HG03457 (cell line): Measurements from ENCODE around the gene SIRPG.
"Not testable (repeated sequence)": the region's sequence is repeated elsewhere in the genome, so short reads cannot be mapped to it uniquely, and the experiment has no call there.

Experiments used
- ATAC-seq: cut with Tn5 transposase; IDR thresholded peaks from one replicate; pipeline ENCODE4 v1.9.1; 2021; ENCODE audit warnings: moderate number of reproducible peaks; ENCODE audit not compliant: unreplicated experiment

The SIRPG gene

DNA sequence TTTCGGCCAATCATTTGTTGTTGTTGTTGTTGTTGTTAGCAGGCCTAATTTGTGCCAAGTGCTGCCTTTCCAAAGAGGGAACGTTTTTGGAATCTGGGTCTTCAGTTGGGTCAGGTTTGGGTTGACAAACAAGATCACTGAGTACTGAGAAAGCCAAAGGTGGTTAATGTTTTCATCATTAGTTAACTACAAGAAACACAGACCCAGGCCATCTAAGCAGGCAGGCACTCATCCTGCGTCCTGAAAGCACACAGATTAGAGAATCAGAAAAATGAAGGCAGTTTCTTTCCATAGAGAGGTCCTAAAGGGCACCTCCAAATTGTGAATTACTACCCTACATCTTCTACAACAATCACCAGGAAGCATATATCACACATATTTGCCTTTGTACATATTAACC is 15.1 kb upstream of the SIRPG start:
- ATAC-seq = no peak

DNA sequence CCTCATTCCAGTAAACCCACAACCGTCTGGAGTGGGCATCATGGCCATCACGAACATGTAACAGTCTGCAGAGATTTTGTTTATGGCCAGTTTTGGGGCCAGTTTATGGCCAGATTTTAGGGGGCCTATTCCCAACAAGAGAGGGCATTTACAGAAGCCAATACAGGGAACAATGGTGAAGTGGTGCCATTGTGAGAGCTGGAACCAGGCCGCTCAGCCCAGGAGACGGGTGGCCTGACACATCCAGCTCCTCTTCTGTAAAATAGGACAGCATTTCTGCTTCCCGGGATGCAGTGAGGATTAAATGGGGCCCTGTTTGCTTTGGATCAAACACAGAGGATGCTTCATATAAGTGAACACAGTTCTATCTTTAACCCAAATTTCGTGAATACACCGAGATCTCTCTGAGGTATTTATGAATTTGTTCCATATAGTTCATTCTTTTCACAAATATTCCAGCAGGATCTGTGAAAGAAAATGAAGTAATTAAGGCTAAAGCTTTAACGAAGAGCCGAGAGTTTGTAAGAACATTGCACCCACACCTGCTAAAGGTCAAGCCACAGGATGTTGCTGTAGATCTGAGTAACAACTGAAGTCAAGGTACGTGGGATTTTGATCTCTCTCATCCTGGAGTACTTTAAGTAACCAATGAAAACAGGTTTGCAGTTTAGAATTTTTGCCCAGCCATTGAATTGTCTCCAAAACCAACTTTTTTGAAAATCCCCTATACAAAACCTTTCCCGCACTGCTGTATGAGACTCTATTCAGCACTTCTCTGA is 14.5 kb upstream of the SIRPG start:
- ATAC-seq = no peak

DNA sequence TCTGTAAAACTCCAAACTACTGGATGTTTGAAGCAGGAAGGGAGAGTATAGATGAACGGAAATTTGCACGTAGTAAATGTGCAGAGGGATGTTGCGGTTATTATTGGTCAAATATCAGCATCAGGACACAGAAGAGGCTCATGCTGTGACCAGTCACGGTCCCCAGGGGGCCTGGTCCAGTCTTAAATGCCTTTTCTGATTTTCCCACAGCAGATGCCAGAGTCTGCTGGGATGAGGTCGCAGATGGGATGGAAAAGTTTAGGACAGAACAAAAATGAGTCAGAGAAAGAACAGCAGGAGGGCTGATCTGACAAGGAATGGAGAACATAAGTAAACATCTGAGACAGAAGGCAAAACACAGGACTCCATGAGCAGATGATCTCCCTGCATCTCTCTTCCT is 11.7 kb upstream of the SIRPG start:
- no peak for ATAC-seq

DNA sequence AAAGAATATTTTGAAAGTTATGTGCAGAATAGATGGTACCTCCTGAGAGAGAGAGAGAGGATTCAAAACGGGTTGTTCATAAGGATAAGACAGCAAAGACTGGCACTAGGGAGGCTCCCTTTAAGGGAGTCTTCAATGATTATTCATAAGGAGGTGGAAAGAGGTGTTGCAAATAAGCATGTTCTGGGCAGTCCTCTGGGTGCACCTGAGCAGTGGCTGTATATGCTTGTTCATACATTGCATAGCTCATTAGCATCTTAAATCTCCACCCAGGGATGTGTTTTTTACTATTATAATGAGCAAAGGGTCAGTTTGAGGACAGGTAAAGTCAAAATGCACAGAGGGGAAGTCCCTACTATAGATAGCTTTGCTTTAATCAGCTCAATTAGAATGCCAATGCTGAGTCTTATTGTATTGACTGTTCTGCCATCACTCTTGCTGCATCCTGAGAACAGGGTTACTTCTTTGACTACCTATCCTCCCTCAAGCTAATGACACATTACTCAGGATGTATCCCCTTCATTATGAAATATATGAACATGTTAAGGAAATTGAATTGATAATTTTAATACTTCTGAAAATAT is 10.0 kb upstream of the SIRPG start:
- no peak for ATAC-seq

DNA sequence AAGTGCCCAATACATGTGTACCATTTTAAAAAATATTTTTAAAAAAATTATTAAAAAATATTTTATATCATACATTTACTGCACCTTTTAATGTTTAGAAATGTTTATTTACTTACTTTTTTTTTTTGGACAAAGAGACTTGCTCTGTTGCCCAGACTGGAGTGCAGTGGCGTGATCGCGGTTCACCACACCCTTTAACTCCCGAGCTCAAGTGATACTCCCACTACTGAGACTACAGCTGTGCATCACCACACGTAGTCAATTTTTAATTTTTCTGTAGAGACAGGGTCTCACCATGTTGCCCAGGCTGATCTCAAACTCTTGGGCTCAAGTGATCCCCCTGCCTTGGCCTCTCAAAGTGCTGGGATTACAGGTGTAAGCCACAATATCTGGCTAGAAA is 9.2 kb upstream of the SIRPG start:
- ATAC-seq = no peak

DNA sequence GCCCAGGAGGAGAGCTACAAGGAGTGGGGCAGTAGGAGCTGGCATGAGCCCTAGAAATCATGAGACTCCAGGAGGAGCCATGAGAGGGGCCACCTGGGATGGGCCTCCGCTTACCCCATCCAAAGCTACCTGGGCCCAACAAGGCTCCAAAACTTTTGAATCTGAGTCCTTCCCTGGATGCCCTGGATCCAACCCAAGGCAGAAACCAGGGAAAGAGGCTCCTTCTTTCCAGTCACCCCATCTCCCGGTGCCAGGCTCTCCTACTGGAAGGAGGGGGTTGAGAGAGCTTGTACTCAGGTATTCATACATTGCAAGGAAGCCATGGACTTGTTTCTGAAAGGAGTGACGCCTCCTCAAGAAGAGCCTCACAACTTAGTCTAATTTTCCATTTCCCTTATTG is 7.8 kb upstream of the SIRPG start:
- ATAC-seq = no peak

DNA sequence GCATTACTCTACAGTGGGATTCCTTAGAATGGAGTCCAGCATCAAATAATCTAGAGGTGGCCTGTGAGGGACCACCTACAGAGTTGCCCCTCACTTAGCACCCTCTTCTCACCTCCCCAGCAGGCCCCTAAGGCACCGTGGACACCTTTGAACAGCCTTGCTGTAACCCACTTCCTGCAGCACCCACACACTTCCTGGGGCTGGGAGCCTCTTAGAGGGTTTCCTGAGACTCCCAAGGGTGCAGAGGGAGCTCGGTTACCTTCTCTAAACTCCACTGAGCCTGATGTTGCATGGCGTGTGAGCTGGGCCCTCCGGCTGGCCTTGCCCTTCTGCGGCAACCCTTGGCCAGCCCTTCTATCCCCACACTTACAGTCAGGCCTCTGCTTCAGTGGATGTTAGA is 7.3 kb upstream of the SIRPG start:
- no peak for ATAC-seq

DNA sequence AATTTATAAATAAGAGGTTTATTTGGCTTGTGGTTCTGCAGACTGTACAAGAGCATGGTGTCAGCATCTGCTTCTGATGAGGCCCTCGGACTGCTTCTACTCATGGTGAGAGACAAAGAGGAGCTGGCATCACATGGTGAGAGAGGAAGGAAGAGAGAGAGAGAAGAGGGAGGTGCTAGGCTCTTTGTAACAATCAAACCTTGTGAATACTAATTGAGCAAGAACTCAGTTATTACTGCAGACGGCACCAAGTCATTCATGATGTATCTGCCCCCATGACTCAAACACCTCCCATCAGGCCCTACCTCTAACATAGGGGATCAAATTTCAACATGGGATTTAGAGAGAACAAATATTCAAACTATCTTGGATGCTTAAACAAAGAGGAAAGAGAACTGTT is 6.3 kb upstream of the SIRPG start:
- no peak for ATAC-seq

DNA sequence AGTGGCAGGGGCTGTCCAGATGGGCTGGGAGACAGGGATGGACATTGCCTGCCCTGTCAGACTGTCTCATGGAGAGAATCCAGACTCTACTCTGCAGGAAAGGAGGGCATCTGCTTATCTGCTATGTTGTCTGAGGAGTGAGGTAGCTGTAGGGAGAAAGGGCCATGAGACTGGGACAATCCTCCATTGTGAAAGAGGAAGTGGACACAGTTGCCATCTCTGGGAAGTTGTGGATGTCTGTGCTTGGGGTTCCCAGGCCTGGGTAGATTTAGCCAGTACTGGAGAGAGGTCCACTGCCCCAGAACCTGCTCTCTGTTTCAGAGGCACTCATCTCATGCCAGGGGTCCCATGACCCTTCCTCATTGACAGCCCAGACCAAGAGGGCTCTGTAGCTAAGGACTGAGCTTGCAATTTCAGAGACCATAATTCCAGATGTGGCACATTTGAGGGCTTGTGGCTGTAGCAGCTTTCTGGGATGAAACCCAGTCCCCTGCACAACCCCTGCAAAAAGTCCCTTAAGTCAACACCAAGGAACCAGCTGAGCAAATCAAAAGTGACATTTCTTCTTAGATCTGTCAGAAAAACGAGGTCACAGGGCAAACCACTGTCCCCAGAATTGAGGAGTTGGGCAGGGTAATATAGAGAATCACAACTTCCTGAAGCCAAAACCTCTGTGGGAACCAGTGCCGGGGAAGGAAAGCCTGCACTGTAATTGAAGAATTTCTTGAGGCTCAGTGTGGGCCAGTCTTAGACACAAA is 4.1 kb upstream of the SIRPG start:
- ATAC-seq = no peak

DNA sequence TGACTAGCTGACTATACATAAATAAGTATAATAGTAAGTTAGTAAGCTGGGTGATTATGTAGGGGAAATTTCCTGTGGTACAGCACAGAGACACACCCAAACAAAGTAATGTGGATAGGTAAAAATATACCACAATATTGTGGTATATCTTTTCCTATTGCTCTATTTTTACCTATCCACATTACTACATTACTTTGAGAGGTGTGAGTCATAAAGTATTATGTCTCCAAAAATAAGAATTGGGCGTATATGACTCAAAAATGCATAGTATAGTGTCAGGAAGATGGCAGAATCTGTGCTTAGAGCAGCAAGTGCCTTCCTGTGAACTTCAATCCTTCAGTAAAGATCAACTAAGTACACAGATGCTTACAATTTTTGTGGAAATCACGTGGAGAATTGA is 2.7 kb upstream of the SIRPG start:
- ATAC-seq = no peak

DNA sequence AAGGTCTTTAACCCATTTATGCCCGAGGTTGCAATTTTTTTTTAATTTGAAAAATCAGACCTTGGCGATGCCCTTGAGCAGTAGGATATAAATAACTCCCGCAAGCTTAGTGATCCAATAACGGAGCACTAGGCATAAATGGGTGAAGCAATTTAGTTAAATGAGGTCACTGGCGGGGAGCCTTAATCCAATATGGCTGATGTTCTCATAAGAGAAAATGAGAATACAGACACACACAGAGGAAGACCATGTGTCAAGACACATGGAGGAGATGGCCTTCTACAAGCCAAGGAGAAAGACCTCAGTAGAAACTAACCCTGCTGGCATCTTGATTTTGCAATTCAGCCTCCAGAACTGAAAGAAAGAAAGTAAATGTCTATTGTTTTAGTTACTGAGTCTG is 735 bp downstream of the SIRPG start:
- ATAC-seq = no peak

DNA sequence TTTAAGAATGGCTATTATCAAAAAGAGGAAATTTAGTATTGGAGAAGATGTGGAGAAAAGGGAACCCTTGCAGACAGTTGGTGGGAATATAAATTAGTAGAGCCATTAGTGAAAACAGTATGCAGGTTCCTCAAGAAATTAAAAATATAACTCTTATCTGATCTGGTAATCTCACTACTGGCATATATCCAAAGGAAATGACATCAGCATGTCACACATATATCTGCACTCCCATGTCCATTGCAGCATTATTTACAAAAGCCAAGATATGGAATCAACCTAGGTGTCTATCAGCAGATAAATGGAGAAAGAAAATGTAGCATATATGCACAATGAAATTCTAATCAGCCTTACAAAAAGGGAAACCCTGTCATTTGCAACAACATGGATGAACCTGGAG is 2.6 kb downstream of the SIRPG start:
- no peak for ATAC-seq

DNA sequence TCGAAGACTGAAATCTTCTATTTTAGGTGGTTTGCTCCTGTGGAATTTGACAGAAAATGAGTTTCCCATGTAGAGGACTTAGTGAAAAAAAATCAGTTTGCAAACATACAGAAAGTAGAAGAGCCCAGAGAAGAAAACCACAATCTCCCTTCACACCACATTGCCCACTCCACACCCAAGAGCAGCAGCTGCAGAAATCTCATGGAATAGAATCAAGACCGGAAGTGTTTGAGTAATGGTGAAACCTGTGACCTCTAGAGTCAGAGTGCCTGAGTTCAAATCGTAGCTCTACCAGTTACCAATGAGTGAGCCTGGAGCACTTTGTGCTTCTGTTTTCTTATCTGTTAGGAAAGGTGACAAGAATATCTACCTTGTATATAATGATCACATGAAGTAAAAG is 4.6 kb downstream of the SIRPG start:
- no peak for ATAC-seq

DNA sequence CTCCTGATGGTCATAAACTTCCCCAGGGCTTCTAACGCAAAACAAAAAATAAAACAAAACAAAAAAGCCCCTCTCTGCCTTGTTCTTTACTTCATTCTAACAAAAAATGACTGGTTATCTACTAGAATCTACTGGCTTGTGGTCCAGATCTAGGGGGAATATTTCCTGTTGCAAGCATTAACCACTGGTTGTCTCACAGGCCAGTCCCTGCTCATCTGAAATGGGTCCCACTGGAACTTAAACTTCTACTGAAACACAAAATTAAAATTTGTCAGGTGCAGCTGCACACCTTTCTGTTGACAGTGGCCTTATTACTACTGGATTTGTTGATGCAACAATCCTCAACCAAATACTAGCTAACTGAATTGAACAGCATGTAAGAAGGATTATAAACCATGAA is 5.5 kb downstream of the SIRPG start:
- no peak for ATAC-seq

DNA sequence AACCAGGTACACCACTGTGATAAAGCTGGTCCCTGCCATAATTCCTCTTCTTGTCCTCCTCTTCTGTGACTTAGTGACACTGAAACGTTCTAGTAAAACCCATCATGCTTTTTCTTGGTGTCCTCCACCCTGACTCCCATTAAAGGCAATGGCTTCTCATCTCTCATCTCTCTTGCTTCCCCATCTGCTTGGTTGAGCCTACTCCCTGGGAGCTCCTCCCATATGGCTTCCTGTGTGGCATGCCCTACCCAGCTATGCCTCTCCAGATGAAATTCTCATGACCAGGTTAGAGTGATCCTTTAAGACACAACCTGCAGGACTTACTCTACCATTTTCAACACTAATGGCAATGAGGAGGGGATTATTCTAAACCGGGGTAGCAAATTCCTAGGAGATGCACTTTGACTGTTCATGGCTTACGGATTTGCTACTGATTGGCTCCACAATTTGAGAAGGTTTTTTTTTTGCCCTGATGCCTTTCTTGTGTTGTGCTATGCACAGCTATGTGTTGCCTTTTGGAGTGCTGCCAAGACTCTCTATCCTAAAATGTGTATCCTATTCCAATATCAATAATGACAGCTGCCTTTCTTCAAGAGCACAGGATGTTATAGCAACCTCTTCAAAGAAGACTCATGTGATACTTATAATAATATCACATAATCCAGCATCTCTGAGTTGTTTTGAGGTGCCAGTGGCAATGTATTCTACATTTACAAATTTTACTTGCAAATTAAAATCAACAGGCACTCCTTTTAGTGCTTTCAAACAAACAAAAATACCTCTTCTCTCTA is 6.1 kb downstream of the SIRPG start:
- ATAC-seq = no peak

DNA sequence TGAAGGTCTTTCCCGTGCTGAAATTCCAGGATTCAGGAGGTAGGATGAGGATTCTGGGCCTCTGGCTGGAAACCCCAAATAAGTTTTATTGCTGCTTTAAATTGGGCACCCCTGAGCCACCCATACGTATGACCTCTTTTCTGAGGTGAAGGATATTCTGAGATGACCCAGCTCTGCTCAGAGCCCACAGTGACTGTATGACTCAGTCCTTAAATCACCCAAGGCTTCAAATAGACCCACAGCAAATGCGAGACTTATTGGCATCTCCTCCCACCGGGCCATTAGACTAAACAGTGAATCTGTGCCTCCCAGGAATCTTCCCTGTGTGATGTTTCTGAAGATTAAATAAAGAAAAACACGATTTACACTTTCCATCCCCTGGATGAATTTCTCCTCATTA is 9.5 kb downstream of the SIRPG start:
- no peak for ATAC-seq

DNA sequence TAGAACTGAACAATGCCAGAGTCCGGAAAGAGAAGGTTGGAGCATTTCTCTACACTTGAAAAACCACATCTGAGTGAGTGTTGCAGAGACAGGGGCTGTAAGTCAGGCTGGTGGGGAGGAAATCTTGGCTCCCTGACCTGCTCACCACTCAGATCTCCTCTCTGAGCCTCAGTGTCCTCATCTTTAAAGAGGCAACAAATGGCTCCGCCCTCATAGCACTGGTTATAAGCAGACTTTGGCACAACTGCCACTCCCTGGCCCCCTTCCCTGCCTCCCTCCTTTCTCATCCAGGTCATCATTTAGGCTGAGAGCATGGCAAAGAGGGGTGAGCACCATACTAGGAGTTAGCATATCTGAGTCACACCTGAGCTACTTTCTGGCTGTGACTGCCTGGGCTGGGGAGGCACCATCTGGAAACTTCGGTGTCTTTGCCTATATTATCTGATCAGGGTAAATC is 10.6 kb downstream of the SIRPG start:
- no peak for ATAC-seq

DNA sequence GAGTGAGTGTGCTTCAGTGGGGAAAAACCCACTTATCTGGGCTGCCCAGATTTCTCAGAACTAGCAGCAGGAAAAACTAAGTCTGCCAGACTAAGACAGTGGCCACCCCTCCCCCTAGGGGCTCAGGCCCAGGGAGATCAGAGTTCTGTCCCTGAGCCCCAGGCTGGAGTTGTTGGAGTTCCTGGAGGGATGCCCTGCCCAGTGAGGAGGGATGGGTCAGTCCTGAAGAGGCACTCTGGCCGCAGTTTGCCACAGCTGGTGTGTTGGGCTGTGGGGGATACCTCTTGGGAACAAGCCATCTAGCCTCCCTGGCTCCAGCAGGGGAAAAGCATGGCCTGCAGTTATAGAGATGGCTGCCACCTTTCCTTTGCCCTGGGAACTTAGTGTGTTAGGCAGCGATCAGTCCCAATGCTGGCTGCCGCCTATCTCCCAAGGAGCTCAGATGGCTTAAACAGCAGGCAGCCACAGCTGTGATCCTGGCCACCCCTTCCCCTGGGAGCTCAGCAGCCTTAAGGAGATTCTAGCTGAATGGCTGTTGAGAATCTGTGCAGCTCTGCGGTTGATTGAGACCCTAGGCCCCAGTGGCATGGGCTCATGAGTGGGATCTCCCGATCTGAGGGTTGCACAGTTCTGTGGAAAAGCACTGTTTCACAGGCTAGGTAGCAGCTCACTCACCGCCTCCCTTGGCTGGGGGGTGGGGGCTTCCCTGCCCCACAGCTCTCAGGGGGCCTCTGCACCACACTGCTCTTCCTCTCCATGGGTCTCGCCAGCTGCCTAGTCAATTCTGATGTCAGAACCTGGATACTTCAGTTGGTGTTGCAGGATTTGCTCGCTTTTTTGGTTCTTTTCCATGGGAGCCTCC is 13.2 kb downstream of the SIRPG start:
- ATAC-seq = no peak

DNA sequence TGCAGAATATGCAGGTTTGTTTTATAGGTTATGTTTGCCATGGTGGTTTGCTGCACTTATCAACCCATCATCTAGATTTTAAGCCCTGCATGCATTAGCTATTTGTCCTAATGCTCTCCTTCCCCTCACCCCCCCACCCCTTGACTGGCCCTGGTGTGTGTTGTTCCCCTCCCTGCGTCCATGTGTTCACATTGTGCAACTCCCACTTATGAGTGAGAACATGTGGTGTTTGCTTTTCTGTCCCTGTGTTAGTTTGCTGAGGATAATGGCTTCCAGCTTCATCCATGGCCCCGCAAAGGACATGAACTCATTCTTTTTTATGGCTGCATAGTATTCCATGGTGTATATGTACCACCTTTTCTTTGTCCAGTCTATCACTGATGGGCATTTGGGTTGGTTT is 18.9 kb downstream of the SIRPG start:
- ATAC-seq = not testable (repeated sequence)

DNA sequence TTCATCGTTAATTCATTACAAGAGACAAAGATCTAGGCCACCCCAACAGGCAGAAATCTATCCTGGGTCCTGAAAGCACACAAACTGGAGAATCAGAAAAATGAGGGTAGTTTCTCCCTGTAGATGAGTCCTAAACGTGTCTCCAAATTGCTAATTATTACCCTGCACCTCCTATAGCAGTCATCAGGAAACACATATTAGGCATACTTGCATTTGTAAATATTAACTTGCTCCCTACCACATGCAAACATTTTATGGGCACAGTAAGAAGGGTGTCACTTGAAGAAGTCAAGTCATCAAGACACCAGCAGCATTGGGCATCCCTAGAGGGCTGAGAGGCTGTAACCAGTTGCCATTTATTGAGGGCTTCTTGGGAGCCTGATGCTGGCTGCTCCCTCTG is 19.8 kb downstream of the SIRPG start:
- ATAC-seq = no peak
